Fibroblast of skin of right biceps (primary cell): ENCODE data around the gene QSOX2.

Experiments
- DNase-seq: peaks from one replicate; pipeline ENCODE4 v3.0.0-alpha.2; 2013

Gene QSOX2

DNA sequence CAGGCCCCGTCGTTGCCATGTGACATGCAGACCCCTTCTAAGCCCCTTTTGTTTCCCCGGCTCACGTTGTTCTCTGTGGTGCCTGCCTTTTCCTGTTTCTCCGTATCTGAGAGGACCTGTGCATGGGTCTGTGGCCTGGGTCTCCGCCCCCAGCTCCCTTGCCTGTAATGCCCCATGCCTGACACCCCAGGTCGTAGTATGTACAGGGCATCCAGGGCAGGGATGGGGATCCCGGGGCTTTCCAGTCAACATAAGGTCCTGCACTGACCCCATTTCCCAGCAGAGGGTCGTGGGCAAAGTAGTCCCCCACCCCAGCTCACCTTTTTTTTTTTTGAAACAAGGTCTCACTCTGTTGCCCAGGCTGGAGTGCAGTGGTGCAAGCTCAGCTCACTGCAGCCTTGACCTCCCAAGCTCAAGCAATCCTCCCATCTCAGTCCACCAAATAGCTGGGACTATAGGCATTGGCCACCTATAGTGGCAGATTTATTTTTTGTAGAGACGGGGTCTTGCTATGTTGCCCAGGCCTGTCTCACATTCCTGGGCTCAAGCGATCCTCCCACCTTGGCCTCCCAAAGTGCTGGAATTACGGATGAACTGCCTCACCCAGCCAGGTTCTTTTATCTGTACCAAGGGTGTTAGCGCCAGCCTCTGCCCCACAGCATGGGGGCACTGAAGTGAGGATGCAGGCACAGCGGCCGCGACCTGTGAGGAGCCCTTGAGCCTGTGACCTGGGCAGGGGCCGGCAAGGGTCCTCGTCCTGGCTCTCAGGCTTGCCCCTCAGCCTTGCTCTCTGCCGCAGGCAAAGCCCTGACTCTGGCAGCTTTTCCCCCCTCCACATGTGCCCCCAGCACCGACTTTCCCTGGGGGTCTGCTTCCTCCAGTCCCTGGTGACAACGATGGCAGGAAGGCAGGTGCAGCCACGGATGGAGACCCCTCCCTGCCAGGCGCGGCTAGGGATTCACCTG lies 19.1 kb upstream of the QSOX2 start:
- DNase-seq: no peak

DNA sequence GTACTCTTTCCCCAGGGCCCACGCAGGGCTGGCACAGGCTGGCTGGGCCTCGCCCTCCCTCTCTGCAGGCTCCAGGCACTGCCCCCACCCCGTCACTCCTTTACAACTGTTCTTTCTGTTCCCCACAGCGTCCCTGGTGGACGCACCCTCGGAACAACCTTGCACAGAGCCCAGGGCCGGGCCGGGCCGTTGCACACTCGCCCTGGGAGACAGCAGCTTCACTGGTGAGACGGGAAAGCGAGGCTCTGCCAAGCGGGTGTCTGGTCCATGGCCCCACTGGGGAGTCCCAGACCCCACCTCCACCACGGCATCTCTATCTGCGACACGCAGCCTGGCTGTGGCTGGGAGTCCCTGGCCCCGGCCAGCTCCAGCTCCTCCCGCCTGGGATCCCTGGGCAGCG lies 18.4 kb upstream of the QSOX2 start:
- DNase-seq: no peak

DNA sequence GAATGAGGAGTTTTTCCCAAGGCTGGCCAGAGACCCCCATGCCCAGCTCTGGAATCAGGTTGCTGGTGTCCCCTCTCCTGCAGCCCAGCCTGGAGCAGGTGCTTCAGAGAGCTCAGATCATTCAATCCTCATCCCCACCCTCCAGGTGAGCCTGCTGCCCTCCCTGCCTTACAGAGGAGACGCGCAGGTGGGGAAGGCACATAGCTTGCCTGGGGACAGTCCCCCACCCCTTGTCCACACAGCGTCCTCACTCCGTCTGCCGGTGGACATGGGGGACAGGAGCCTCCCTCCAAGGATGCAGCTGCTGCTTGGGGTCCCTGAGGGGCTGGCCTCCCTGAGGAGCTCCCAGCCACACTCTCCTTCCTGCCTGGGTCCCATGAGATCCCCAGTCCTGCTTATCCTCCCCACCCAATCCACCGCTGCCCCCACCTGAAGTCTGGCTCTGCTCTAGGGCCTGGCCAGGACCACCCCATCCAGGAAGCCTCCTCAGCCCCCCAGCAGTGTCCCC lies 17.1 kb upstream of the QSOX2 start:
- no peak for DNase-seq

DNA sequence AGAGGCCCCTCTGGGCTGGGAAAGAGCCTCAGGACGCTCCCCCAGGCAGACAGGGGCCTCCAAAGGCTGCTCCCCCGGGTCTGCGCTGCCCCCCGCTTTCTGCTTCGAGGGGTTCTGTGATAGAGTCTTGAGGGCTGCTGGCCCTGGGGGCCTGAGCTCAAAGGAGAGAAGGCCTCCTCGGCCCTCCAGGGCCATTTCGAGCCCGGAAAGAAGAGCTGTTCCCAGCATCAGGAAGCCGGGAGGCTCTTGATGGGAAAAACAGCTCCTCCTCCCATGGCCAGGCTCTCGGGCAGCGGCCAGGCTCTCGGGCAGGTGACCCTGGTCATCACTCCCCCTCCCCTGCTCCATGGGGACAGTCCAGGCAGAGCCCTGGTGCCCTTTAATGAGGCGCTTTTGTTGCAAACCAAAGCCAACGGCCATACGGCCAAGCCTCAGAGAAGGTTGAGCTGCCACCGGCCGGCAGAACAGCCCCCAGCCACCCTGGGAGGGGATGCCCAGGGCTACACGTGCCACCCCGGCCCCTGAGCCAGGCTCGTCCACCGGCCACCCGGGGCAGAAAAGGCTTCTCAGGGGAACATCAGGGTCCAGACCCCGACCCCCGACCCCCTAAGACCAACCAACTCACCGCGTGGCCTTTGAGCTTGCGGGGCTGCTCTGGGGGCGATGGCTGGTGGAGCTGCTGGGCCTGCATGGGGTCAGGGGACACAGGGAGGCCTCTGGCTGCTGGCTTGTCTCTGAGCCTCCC lies 16.2 kb upstream of the QSOX2 start:
- DNase-seq: no peak

DNA sequence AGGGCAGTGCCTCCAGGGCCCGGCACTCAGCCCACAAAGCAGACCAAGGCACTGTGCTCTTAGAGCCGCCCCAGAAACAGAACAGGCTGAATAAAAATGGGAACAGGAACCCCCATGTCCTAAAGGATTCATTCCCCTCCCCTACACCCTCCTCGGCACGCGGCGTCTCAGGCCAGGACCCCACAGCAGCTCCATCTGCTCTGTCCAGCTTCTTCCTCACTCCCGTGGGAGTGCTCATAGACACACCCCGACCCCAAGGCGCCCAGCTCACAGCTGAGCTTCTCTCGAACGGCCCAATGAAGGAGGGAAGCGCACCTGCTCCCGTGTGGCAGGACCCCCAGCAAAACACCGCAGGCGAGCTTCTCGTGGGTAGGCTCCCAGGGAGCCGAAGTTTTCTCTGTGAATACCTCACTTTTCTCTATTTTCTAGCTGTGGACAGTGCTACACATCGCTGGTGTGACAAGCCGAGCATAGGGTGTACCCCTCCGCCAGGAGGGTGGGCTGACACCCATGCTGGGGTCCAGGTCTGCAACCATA lies 15.4 kb upstream of the QSOX2 start:
- DNase-seq: no peak

DNA sequence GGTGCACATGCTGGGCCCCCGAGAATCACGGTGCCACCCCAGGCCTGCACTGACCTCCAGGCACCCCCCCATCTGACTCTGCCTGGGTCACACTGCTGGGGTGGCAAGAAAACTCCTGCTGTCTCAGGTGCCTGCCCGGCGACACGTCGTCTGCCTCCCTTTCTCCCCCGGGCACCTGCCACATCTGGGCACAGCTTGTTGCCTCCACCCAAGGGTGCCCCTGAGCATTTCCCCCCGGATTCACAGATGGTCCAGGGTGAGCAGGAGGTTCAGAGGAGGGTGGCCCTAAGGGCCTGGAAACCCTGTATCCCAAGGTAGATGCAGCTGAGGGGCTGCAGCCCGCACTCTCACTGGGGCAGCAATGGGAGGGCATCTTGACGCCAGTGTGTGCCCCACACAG lies 14.9 kb upstream of the QSOX2 start:
- DNase-seq: no peak

DNA sequence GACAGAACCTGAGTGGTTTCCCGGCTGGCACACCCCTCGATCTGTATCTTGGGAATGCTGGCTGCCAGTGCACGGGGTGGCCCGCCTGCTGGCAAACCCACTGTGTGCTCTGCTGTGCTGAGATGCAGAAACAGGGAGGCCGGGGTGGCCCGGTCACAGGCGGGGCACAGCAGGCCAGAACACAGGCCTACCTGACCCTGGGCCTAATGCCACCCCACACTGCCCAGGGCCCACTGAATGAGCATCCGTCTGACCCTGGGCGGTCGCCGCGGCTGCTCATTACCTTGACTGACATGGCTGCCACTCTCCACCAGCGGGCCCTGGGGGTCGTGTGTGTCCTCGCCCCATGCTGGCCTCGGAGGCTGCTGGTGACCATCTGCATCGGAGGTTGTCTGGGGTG lies 14.2 kb upstream of the QSOX2 start:
- no peak for DNase-seq

DNA sequence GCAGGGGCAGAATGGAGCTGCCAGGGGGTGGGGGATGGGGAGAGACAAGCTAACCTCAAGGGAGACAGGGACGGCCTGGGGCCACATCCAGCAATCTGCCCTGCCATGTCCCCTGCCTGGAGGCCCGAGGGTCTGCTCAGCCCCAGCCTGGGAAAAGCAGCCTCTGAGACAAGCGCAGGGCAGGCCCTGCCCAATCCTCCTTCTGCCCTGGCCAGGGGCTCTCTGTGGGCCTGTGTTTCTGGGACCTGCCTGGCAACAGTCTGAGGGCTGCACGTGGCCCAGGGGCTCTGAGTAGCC lies 13.9 kb upstream of the QSOX2 start:
- no peak for DNase-seq

DNA sequence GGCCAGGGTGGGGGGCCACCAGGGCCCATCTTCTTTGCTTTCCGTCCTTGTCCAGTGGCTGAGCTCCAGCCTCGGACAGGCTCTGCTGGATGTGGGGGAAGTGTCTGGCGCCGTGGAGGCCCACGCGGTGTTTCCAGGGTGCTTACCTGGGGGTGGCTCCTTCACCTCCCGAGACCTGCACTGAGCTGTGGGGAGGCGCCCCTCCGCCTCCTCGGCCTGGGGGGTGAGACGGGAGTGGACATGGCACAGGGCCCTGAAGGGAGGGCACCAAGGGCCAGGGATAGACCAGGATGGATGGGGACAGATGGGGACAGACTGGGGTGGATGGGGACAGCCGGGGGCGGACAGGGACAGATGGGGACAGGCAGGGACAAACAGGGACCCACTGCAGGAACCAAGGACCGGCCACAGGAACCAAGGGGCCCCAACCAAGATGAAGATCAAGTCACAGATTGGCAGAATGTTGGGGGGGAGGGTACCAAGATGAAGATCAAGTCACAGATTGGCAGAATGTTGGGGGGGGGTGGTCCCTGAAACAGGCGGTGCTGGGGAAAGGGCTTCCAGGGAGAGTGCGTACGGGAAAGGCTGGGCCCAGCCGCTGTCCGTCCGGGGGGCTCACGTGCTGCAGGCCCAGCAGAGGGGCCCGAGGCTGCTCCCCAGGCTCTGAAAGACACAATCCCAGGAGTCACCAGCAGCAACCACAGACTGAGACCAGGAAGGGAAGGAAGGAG lies 13.3 kb upstream of the QSOX2 start:
- no peak for DNase-seq

DNA sequence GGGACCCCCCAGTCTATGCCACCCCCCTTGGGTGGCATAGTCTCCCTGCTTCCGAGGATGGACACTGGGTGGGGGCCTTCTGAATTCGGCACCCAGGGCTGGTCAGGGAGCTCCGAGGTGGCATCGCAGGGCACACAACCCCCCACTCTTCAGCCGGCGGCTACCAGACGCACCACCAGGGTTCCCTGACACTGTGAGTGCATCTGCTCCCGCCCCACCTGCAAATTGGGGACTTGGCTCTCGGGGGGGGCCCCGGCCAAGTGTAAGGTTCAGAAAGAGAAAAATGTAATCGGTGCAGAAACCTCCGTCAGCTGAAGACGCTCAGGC lies 12.7 kb upstream of the QSOX2 start:
- no peak for DNase-seq

DNA sequence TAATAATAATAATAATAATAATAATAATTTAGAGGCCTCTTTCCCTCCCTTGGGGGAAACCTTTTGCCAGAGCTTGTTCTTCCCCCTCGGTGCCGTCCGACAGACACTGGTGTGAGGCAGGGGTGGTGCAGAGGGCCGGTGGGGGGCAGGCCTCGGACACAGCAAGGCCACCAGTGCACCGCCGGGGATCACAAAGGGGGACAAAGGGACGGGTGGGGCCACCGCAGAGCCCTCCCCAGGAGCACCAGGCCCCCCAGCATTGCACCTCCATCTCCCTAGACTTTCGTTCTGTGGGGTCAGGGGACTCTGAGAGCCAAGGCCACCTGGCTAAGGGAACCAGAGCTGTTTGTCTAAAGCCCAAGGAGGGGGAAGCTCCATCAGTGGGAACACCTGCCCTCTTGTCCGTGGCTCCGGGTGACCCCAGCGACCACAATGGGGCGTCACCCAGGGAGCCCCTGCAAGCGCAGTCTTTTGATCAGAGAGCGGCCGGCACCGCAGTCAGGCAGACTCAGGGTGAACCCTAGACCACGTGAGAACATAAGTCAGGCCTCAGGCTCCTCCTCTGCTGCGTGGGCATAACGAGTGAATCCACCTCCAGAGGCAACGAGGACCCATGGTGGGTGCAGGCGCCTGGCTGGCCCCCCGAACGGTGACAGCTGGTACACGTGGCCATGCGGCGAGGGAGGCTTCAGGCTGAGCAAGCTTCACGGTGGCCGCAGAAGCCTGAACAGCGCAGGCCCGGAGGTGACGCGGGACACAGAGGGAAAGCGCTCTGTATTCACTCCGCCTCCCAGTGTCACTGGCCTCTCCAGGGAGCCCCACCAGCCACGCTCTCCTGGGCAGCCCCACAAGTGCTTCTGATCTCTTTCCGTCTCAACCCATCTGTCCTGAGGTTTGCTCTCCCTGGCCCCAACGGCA lies 12.0 kb upstream of the QSOX2 start:
- no peak for DNase-seq

DNA sequence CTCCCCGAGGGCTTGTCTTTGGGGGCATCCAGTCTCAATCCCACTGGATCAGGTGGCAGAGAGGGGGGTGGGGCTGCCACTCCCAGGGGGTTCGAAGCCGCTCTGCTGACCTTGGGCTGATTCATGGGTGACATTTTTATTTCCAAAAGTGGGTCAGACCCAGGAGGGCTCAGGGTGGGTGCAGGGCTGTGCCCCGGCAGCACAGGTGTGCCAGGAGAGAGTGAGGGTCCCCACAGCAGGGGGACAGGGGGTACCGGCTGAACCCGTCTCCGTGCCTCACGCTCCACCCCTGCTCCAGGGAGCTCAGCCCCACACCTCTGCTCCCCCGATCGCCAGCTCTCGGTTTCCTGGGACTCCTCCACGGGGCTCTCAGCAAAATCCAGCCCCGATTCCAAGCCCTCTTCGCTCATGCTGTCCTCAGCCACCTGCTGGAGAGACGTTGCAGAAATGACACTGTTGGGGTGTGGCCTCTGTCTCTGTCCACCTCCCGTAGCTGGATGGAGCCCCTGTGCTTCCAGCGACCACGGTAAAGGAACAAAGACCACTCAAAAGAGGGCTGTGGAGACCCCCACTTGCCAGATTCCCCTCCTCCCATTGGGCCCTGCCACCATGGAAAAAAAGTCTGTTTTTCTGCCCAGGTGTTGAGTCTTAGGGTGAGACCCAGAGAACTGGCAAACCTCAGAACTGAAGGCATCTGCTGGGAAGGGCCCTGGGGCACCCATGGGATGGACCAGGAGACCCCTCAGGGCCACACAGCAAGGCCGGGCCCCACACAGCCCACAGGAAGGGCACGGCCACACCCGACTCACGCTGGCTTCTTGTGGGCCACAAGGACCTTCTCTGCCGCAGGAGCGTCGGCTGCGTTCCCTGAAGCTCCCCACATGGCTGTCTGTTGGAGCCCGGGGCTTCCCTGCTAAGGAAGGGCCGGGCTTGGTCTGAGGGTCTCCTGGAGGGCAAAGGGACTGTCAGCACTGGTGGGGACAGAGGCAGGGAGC lies 10.6 kb upstream of the QSOX2 start:
- DNase-seq: no peak

DNA sequence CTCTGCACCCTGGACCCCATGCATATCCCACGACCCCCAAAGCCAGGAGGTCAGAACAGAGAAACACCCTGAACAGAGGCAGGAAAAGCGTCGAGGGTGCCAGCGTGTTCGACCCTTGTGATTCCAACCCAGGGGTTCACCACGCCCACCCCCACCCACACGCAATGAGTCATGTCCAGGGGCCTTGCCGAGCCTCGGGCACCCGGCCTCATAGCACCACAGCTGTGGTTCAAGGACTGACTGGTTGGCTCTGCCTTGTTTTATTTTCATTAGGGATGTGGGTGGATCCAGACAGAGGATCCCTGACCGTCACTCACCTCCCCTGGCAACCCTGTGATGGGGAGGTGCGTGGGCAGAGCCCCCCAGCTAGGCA lies 9.5 kb upstream of the QSOX2 start:
- DNase-seq: no peak

DNA sequence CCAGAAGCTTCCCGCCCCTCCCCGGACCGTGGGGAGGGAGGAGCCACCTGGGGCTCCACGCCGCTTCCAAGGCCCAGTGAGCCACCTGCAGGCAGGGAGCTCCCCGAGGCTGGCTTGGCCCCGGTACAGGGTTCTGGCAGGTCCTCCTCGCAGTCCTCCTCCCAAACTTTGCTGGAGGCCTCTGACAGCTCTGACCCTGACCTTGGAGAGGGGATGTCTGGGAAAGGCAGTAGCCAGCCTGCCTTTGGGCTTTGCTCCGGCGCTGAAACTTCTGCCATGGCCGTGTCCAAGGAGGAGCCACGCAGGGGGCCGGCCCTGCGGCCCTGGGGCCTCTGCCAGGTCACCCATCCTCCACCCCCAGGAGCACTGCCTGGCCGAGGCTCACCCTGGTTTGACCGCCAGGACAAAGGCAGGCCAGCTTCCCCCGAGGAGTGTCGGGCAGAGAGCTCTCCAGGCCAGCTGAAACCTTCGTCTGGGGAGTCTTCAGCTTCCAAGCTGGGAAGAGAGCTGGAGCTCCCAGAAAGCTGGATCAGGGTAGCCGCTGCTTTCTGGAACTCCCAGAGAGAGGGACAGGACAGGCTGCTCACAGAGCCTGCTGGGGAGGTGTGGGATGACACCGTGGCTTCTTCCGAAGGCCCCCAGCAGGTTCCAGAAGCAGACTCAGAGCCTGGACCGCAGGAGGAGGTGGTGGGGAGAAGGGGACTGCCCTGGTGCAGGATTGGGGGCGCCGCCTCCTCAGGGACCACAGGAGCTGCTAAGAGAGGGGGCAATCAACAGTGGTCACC lies 9.0 kb upstream of the QSOX2 start:
- DNase-seq: no peak

DNA sequence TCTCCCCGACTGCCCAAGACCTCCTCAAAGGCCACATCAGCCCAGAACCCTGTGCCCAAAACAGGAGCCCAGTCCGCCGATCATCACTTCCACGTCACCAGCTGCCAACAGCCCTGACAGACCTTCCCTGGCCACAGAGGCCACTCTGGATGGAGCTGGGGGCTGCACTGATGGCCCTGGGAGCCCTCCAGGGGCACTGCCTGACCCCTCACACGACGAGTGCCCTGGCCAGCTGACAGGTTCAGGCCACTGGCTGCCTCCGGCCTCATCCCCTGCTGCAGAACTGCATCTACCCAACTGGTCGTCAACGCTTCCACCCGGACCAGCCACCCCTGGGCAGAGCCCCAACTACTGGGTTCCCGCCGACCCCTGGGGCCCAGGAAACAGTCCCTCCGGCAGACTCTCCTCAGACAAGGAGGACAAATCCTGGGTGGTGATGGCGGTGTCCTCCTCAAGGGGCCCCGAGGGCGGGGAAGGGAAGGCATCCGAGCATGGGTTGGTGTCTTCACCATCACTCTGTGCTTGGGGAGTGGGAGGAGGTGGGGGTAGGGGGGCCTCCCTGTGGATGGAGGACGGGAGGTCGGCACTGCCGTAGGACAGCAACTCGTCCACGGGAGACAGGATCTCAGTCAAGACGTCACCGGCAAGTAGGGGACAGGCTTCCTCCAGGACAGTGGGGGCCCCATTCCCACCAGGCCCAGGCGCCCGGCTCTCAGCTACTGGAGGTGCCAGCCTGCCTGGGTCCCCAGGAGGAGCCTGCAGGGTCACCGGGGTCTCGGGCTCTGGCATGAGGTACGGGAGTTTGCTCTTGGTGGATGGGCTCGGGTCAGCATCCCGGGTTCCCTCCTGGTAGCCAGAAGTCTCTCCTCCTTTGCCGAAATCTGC lies 7.9 kb upstream of the QSOX2 start:
- no peak for DNase-seq

DNA sequence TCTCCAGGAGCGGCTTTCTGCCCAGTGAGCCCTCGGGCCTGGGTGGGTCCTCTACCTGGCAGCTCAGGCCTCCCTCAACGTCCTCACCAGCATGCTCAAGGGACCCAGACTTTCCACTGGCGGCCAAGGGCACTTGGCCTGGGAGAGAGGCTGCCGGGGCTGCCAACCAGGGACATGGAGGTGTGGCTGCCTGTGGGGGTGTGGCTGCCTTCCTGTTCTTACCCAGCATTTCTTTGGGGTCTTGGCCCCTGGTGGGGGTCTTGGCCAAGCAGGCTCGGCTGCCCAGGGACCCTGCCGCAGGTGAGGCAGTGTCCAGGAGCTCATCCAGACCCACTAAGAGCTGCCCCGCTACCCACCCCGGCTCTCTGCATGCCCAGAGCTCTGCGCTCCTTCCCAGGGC lies 7.2 kb upstream of the QSOX2 start:
- DNase-seq: no peak

DNA sequence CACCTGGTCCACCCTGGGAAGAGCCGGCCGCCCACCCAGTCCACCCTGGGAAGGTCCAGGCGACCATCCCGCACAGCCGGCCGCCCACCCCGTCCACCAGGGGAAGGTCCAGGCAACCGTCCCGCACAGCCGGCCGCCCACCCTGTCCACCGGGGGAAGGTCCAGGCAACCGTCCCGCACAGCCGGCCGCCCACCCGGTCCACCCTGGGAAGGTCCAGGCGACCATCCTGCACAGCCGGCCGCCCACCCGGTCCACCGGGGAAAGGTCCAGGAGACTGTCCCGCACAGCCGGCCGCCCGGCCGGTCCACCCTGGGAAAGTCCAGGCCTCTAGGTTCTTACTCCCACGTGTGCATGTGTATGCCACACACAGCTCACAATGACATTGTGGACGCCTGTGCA lies 6.7 kb upstream of the QSOX2 start:
- DNase-seq: no peak

DNA sequence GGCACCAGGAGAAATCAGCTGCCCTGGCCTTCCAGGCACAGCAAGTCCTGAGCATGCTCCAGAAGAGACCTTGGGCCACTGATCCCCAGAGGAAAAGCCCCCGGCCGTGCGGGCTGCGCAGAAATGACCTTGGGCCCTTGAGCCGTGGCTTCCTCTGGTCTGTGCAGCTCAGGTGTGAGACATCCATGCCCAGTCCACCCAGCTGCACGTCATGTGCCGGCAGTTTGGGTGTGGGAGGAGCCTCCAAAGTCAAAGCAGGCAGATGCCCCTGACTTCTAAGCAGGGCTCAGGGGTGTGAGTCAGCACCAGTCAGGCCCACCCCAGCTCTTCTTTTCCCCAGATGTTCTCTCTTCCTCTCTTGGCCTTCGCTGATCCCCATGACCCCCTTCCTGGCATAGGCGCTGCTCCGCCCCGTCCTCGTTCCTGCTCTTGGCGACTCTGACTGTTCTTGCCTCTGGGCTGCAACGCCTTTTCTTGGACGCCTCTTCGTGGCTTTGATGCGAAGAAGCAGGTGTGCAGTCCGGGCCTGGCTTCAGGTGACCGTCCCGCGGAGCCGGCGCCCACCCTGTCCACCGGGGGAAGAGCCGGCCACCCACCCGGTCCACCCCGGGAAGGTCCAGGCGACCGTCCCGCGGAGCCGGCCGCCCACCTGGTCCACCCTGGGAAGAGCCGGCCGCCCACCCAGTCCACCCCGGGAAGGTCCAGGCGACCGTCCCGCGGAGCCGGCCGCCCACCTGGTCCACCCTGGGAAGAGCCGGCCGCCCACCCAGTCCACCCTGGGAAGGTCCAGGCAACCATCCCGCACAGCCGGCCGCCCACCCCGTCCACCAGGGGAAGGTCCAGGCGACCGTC lies 5.9 kb upstream of the QSOX2 start:
- DNase-seq: no peak
